Measurements from ENCODE around the gene ANKRD18A.
A peak's percentile ranks its signal among the peaks of the same experiment; 100 is the strongest.
"Not testable (repeated sequence)": the region's sequence is repeated elsewhere in the genome, so short reads cannot be mapped to it uniquely, and the experiment has no call there.

The ANKRD18A gene

DNA sequence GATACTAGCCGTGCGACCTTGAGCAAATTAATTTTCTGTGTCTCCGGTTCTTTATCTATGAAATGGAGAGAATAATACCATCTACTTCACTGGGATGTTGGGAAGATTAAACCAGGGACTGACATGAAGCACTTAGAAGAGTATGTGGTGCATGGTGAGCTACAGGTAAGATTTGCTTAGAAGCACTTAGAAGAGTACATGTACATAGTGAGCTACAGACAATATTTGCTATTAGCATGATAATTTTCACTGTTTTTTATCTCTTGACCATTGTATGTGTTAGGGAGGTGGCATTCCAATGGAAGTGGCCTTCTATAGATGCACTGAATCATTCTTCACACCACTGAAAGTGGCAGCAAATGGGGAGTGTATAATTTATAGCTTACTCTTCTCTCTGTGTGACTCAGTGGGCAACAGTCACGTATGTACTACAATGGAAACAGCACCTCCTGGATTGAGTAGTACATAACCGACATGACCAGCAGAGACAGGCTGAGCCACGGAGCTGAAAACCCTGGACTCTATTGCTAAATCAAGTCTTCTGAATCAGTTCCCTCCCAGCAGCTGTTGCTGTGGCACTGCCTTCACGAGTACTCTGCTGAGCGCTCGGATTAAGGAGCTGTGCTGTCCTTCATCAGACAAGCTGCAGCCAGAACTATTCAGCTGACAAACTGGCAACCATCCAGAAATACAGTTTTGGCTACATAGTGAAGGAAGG, 28.9 kb downstream of the ANKRD18A start:
- H3K9me3 Mint-ChIP-seq (ENCODE audit: low read depth); H3K4me3 Mint-ChIP-seq; H3K36me3 Mint-ChIP-seq; H3K27me3 Mint-ChIP-seq; H3K27ac Mint-ChIP-seq; H3K4me1 Mint-ChIP-seq (ENCODE audit: low read depth): not testable (repeated sequence)

DNA sequence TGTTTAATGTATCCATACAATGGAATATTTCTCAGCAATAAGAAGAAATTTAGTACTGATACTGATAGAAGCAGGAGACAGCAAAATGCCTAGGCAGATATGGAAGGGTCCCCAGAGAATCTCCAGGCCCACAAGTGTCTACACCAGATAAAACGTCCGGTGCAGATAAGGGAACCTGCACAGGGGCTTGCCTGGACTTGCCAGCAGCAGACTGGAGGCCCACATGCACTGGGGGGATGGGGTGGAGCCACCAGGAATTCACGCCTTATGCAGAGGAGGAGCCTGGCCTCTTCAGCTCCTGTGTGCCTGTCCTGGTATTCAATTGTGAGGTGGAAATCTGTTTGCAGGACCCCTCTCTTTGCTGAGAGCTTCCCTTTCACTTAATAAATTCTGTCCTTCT, 36.6 kb downstream of the ANKRD18A start:
- not testable (repeated sequence) for H3K27ac Mint-ChIP-seq, H3K36me3 Mint-ChIP-seq

DNA sequence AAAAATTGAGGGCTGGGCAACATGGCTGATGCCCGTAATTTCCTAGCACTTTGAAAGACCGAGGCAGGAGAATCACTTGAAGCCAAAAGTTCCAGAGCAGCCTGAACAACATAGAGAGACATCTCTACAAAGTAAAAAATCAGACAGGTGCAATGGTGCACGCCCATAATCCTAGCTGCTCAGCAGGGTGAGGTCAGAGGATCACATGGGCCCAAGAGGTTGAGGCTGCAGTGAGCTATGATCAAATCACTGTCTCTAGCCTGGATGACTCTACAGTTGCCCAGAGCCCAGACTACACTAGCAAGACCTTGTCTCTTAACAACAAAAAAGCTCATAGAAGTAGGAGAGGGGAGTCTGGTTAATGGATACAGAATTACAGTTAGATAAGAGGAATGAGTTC, 40.3 kb downstream of the ANKRD18A start:
- H3K9me3 Mint-ChIP-seq (ENCODE audit: low read depth); H3K27ac Mint-ChIP-seq; H3K4me3 Mint-ChIP-seq; H3K4me1 Mint-ChIP-seq (ENCODE audit: low read depth); H3K36me3 Mint-ChIP-seq; H3K27me3 Mint-ChIP-seq: not testable (repeated sequence)

More for the DNA sequence above, 36.6 kb downstream of the ANKRD18A start:
- not testable (repeated sequence) for H3K27me3 Mint-ChIP-seq; H3K4me1 Mint-ChIP-seq (ENCODE audit: low read depth); H3K9me3 Mint-ChIP-seq (ENCODE audit: low read depth); H3K4me3 Mint-ChIP-seq

DNA sequence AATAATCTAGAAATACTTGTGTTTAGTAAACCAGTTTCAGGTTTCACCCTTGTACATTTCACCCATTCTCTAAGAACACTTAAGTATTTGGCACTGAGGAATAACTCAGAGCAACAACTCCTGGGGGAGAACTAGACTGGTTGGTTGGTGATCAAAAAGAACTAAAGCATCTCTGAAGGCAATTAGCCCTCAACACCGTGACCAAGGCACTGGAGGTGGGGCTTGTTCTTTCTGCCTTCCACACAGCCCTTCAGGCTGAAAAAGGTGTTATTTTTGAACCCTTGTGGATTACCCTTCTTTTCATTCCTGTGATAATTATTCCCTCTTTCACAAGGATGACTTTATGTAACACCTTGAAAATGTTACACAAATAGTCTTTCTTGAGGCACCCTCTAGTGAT, 44.2 kb downstream of the ANKRD18A start:
- not testable (repeated sequence) for H3K4me3 Mint-ChIP-seq; H3K27ac Mint-ChIP-seq; H3K36me3 Mint-ChIP-seq; H3K27me3 Mint-ChIP-seq; H3K9me3 Mint-ChIP-seq (ENCODE audit: low read depth); H3K4me1 Mint-ChIP-seq (ENCODE audit: low read depth)

- not testable (repeated sequence) for H3K27ac Mint-ChIP-seq; H3K4me3 Mint-ChIP-seq; H3K9me3 Mint-ChIP-seq (ENCODE audit: low read depth); H3K4me1 Mint-ChIP-seq (ENCODE audit: low read depth); H3K27me3 Mint-ChIP-seq; H3K36me3 Mint-ChIP-seq
Observed at GRCh38 chr9:38566048-38566447, 54.3 kb downstream of the ANKRD18A start.

DNA sequence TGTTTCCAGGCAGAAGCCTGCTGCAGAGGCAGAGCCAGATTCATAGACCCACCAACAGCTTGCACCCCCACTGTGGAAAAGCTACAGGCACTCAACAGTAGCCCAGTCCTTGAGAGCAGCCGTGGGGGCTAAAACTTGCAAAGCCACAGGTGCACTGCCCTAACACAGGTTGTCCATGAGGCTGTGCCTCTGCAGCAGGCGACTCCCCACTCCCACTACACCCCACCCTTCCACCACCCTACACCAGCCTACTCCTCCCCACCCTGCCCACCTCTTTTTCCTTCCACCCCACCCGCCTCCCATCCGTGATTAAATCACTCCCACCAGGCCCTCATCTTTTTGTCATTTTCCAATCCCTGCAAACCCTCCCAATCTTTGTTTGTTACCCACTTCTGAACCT, 55.2 kb downstream of the ANKRD18A start:
- H3K4me1 Mint-ChIP-seq (ENCODE audit: low read depth); H3K36me3 Mint-ChIP-seq; H3K27ac Mint-ChIP-seq; H3K9me3 Mint-ChIP-seq (ENCODE audit: low read depth); H3K27me3 Mint-ChIP-seq; H3K4me3 Mint-ChIP-seq: not testable (repeated sequence)

- H3K27me3 Mint-ChIP-seq; H3K4me3 Mint-ChIP-seq; H3K36me3 Mint-ChIP-seq; H3K27ac Mint-ChIP-seq; H3K9me3 Mint-ChIP-seq (ENCODE audit: low read depth): not testable (repeated sequence)
- peaks cover 13% of the 10 kb centered on the region for H3K4me1 Mint-ChIP-seq (ENCODE audit: low read depth)
Observed at GRCh38 chr9:38563911-38564310, 56.5 kb downstream of the ANKRD18A start.

DNA sequence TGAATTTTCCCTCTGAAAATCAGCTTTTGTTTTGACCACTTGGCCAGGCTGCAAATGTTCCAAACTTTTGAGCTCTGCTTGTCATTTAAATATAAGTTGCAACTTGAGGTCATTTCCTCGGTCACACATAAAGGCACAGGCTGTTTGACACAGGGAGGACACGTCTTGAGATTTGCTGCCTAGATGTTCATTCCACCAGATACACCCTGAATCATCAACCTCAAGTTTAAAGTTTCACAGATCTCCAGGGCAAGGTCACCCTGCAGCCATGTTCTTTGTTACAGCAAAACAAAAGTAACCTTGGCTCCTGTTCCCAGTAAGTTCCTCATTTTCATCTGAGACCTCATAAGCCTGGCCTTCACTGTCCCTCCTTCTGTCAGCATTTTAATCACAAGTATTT, 59.3 kb downstream of the ANKRD18A start:
- not testable (repeated sequence) for H3K9me3 Mint-ChIP-seq (ENCODE audit: low read depth); H3K4me3 Mint-ChIP-seq; H3K27ac Mint-ChIP-seq; H3K27me3 Mint-ChIP-seq; H3K36me3 Mint-ChIP-seq
- peaks cover 16% of the 10 kb centered on the region for H3K4me1 Mint-ChIP-seq (ENCODE audit: low read depth)

- not testable (repeated sequence) for H3K9me3 Mint-ChIP-seq (ENCODE audit: low read depth); H3K36me3 Mint-ChIP-seq; H3K27me3 Mint-ChIP-seq; H3K4me1 Mint-ChIP-seq (ENCODE audit: low read depth); H3K4me3 Mint-ChIP-seq; H3K27ac Mint-ChIP-seq
Observed at GRCh38 chr9:38559172-38559571, 61.2 kb downstream of the ANKRD18A start.

GRCh38 chr9:38557746-38558145, 62.6 kb downstream of the ANKRD18A start:
- H3K36me3 Mint-ChIP-seq; H3K9me3 Mint-ChIP-seq (ENCODE audit: low read depth); H3K27me3 Mint-ChIP-seq; H3K27ac Mint-ChIP-seq; H3K4me3 Mint-ChIP-seq: not testable (repeated sequence)
- H3K4me1 Mint-ChIP-seq (ENCODE audit: low read depth): peaks cover 15% of the 10 kb centered on the region

DNA sequence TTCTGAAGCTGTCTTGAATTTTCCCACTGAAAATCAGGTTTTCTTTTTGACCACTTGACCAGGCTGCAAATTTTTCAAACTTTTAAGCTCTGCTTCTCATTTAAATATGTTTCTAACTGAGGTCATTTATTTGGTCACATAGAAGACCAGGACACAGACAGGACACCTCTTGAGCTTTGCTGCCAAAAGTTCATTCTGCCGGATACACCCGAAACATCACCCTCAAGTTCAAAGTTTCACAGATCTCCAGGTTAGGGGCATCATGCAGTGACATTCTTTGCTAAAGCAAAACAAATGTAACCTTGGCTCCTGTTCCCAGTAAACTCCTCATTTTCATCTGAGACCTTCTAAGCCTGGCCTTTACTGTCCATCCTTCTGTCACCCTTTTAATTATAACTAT, 65.4 kb downstream of the ANKRD18A start:
- H3K27ac Mint-ChIP-seq; H3K36me3 Mint-ChIP-seq; H3K9me3 Mint-ChIP-seq (ENCODE audit: low read depth); H3K4me3 Mint-ChIP-seq; H3K27me3 Mint-ChIP-seq: not testable (repeated sequence)
- peaks cover 15% of the 10 kb centered on the region for H3K4me1 Mint-ChIP-seq (ENCODE audit: low read depth)

GRCh38 chr9:38553019-38553418, 67.4 kb downstream of the ANKRD18A start:
- H3K36me3 Mint-ChIP-seq; H3K9me3 Mint-ChIP-seq (ENCODE audit: low read depth); H3K27me3 Mint-ChIP-seq; H3K4me3 Mint-ChIP-seq; H3K27ac Mint-ChIP-seq: not testable (repeated sequence)
- peaks cover 20% of the 10 kb centered on the region for H3K4me1 Mint-ChIP-seq (ENCODE audit: low read depth)

- not testable (repeated sequence) for H3K27me3 Mint-ChIP-seq; H3K9me3 Mint-ChIP-seq (ENCODE audit: low read depth)
- H3K4me3 Mint-ChIP-seq: peak overlapping the region; percentile 77
- H3K27ac Mint-ChIP-seq: peak overlapping the region; percentile 82
- peaks cover 40% of the 10 kb centered on the region for H3K4me1 Mint-ChIP-seq (ENCODE audit: low read depth)
- peaks cover 10% of the 10 kb centered on the region for H3K36me3 Mint-ChIP-seq
Observed at GRCh38 chr9:38546497-38547163, 73.8 kb downstream of the ANKRD18A start.

DNA sequence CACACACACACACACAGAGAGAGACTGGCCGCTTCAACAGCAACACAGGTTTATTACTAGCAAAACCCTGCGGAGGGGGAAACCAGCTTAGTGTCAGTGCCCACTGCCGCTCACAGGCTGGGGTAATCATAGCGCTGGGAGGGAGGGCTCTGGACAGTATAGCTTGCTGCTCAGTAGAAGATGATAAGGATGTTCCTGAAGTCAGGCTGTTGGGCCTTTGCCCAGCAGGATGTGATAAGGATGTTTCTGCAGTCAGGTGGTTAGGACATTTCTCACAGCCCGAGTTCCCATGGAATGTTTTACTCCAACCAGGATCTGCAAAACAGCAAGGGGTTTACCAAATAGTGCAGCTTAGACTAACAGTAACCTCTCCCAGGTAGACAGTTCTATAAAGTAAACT, 79.9 kb downstream of the ANKRD18A start:
- H3K27me3 Mint-ChIP-seq; H3K9me3 Mint-ChIP-seq (ENCODE audit: low read depth); H3K36me3 Mint-ChIP-seq; H3K4me1 Mint-ChIP-seq (ENCODE audit: low read depth); H3K4me3 Mint-ChIP-seq; H3K27ac Mint-ChIP-seq: not testable (repeated sequence)

DNA sequence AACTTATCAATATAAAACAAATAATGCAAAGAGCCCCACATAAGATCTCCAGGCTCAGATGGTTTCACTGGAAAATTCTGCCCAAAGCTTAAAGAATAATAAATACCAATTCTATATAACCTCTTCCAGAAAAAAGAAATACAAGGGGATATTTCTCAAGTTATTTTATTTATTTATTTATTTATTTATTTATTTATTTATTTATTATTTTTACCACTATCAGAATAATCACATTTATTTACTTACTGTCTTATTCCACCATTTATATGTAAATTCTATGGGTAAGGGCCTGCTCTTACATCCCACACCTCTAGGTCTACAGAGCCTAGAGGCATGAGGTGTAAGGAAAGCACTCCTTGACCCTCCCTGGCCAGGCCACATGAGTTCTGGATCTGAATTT, 91.1 kb downstream of the ANKRD18A start:
- H3K27ac Mint-ChIP-seq: no peak overlapping the region
- H3K4me3 Mint-ChIP-seq: no peak overlapping the region
- peaks cover 8% of the 10 kb centered on the region for H3K9me3 Mint-ChIP-seq (ENCODE audit: low read depth)
- no peaks in the 10 kb centered on the region for H3K27me3 Mint-ChIP-seq
- H3K4me1 Mint-ChIP-seq (ENCODE audit: low read depth): no peaks in the 10 kb centered on the region
- peaks cover 8% of the 10 kb centered on the region for H3K36me3 Mint-ChIP-seq

DNA sequence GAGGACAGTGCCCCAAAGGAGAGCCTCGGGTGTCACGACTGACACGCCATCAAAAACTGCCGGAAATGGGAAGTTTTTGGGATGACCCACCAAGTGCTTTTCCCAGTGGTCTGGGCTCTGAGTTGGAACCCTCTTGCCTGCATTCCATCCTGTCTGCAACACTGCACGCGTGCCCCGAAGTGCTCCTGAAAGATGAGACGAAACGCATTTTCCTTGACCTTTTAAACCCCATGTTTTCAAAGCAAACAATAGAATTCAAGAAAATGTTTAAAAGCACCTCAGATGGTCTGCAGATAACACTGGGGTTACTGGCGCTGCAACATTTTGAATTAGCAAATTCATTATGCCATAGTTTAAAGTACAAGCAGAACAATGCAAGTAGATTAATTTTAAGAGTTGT, 92.9 kb downstream of the ANKRD18A start:
- Mint-ChIP-seq H3K4me1 (ENCODE audit: low read depth) (no peaks in the 10 kb centered on the region), H3K36me3 (peaks cover 8% of the 10 kb centered on the region), H3K27me3 (no peaks in the 10 kb centered on the region), H3K4me3 (no peak overlapping the region), H3K9me3 (ENCODE audit: low read depth) (peaks cover 8% of the 10 kb centered on the region), H3K27ac (no peak overlapping the region)

Measured in activated naive CD8-positive, alpha-beta T cell (primary cell).